T-helper 2 cell treated with Interferon-gamma antibody and Interleukin-4, amounts not matched to agents 5 μg/mL and 100 μg/mL, for 36 hours (primary cell): ENCODE data around the gene MTUS2.

Experiments
- DNase-seq: peaks from one replicate; pipeline ENCODE4 v3.0.0; 2021; ENCODE audit warnings: low spot score
- H3K27ac Mint-ChIP-seq: one replicate; pipeline ENCODE4 v1.8.0; 2021; ENCODE audit warnings: mild to moderate bottlenecking, mixed read lengths
- H3K27me3 Mint-ChIP-seq: one replicate; pipeline ENCODE4 v1.8.0; 2021; ENCODE audit warnings: low read depth, mixed read lengths
- H3K36me3 Mint-ChIP-seq: one replicate; pipeline ENCODE4 v1.8.0; 2021; ENCODE audit warnings: low read depth, mixed read lengths
- H3K4me1 Mint-ChIP-seq: one replicate; pipeline ENCODE4 v1.8.0; 2021; ENCODE audit warnings: low read depth, mixed read lengths
- H3K4me3 Mint-ChIP-seq: one replicate; pipeline ENCODE4 v1.8.0; 2022; ENCODE audit warnings: mild to moderate bottlenecking, moderate library complexity, mixed read lengths
- H3K9me3 Mint-ChIP-seq: one replicate; pipeline ENCODE4 v1.8.0; 2021; ENCODE audit warnings: mixed read lengths

The MTUS2 gene

DNA sequence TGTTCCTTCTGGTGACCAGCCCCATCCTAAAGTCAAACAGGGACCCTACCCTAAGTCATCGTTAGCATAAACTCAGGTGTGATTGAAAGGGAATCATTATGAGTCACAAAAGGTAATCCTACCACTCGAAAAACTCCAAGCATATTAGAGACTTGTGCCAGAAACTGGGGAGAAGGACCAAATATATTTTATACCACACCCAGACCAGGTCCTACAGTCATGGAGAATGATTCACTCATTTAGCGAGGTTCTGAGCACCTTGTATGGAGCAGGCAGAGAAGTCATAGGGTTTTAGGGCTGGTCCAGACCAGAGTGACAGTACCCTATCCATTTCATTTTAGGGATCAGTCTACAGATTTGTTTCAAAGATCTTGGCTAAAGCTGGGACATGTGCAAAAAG, 625.9 kb downstream of the MTUS2 start:
- H3K9me3 Mint-ChIP-seq: no peaks in the 10 kb centered on the region
- peaks cover 7% of the 10 kb centered on the region for H3K27me3 Mint-ChIP-seq
- H3K36me3 Mint-ChIP-seq: no peaks in the 10 kb centered on the region
- H3K27ac Mint-ChIP-seq: no peak overlapping the region
- H3K4me1 Mint-ChIP-seq: no peaks in the 10 kb centered on the region
- no peak for DNase-seq
- no peak overlapping the region for H3K4me3 Mint-ChIP-seq

DNA sequence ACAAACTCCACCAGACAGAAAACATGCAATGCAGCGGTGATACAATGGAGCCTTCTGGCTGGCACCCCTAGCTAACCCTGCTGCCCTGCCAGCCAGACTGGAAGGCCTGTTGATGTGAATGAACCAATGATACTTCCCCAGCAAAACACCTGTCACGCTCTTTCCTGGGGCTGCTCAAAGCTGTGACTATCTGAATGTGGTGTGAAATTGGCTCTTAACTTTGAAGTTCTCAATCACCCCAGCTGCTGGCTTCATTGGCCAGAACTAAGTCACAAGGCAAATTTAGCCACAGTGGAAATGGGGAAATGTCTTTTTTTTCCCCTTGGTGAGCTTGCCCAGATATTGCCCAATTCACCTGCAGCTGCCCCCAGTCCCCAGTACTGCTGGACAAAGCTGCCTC, 628.0 kb downstream of the MTUS2 start:
- Mint-ChIP-seq H3K9me3 (no peaks in the 10 kb centered on the region), H3K4me3 (no peak overlapping the region), H3K36me3 (no peaks in the 10 kb centered on the region), H3K27ac (no peak overlapping the region), H3K4me1 (no peaks in the 10 kb centered on the region), H3K27me3 (peaks cover 10% of the 10 kb centered on the region)
- no peak for DNase-seq

DNA sequence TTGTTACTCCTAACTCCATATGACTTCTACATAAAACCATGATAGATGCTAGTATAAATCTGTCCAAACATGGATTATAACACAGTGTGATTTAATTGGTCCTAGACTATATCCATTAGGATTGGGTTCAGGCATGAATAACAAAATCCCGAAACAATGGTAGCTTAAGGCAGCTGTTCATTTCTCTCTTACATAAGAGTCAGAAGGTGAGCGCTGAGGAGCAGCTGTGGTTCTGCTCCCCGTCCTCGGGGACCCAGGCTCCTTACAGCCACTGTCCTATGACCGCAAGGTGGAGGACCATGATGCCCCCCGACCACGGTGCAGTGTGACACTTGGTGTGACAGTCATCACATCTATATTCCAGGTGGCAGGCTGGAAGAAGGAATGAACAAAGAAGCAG, 629.6 kb downstream of the MTUS2 start:
- H3K4me1 Mint-ChIP-seq: no peaks in the 10 kb centered on the region
- H3K36me3 Mint-ChIP-seq: no peaks in the 10 kb centered on the region
- H3K27ac Mint-ChIP-seq: no peak overlapping the region
- H3K4me3 Mint-ChIP-seq: no peak overlapping the region
- DNase-seq: no peak
- peaks cover 12% of the 10 kb centered on the region for H3K27me3 Mint-ChIP-seq
- H3K9me3 Mint-ChIP-seq: no peaks in the 10 kb centered on the region

DNA sequence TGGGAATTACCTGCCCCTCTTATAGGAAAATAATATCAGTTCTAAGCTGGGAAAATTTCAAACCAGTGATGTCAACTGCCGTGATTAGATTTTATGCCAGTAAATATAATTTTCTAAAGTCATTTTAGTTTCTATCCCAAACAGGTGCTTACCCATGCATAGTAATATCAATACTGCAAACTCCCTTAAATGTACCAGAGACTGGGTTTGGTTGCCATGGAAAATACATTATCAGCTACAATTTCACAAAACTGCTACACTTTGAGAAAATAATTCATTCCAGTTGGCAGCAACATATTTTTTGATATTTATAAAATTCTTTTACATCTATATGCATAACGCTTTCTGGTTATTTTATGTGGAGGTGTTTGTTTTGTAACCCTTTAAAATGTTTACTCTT, 631.8 kb downstream of the MTUS2 start:
- Mint-ChIP-seq H3K9me3 (no peaks in the 10 kb centered on the region), H3K27ac (no peak overlapping the region), H3K4me1 (no peaks in the 10 kb centered on the region), H3K36me3 (no peaks in the 10 kb centered on the region), H3K27me3 (peaks cover 12% of the 10 kb centered on the region), H3K4me3 (no peak overlapping the region)
- DNase-seq: no peak

DNA sequence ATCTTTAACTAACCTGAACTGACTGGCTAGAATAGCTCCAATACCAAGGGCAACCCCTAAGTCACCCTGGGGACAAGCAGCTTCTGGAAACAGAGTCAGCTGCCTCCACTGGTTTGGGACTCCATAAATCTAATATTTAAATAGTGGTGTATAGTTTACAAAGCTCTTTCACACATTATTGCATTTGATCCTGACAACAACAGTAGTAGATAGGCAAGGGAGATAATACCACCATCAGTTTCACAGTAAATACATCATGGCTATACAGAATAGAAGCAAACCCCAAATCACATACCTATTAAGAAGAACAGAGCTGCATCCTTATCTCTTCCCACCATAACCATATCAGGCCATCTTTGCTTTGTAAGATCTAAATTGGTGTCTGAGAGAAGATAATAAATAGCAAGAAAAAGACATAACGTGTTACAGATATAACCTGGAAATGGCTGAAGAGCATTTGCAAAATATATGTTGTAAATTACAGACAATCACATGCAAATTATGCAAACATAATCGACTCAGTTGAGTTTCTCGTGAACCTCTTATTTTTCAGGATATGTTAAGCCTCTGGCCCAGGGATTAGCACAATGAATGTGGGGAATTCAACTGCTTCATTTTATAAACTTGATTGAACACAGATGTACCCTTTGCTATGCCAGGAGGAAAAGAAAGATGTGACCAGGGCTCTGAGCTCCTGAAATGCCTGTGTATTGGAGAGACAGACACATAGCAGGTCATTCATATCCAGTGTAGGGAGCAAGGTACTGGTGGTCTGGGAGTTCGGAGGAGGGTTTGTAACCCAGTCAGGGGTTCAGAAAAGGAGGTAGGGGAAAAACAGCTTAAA, 632.9 kb downstream of the MTUS2 start:
- Mint-ChIP-seq H3K9me3 (no peaks in the 10 kb centered on the region), H3K4me3 (no peak overlapping the region), H3K27ac (no peak overlapping the region), H3K4me1 (no peaks in the 10 kb centered on the region), H3K27me3 (peaks cover 12% of the 10 kb centered on the region), H3K36me3 (no peaks in the 10 kb centered on the region)
- DNase-seq: no peak

DNA sequence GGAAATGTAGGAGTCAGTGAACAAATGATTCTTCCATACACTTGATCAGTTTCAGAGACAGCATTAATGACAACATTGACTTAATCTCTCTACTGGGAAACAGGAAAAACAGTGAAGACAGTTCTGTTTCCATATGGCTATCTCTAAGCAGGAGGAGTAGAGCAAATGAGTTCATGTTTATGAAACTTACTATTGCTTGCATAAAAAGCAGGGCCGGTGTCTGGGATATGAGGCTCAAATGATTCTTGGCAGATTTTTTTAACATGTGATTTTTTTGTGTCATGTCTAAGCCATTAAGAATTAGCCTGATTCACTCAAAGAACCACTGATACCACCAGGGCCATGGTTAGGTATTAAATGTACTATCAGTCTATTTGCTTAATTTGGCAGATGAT, 633.5 kb downstream of the MTUS2 start:
- Mint-ChIP-seq H3K4me1 (no peaks in the 10 kb centered on the region), H3K36me3 (no peaks in the 10 kb centered on the region), H3K4me3 (no peak overlapping the region), H3K27ac (no peak overlapping the region), H3K27me3 (peaks cover 12% of the 10 kb centered on the region), H3K9me3 (no peaks in the 10 kb centered on the region)
- DNase-seq: no peak

DNA sequence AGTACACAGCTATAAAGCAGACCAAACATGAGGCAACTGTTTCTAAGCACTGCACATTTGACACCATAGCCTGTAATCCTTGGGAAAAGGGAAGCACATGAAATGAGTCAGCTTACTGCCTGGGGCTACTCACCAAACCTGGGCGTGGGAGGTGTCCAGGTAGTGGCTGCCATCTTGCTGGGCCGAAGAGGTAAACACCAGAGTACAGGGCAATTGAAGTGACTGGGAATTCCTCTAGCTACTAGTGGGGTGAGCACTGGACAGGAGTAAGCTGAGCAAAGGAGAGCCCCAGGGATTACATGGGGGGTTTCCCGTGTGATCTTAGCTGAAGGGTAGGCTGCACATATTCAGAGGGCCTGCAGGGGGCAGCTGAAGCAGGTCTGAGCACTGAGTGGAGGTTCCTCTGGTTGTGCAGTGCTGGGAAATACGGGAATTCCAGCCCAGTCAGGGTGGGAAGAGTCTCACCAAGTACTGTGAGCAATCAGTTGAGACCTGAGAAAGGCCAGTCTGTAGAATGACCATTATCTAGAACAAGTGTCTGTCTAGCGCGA, 634.9 kb downstream of the MTUS2 start:
- Mint-ChIP-seq H3K4me1 (no peaks in the 10 kb centered on the region), H3K27me3 (peaks cover 9% of the 10 kb centered on the region), H3K36me3 (no peaks in the 10 kb centered on the region), H3K9me3 (no peaks in the 10 kb centered on the region), H3K27ac (no peak overlapping the region), H3K4me3 (no peak overlapping the region)
- no peak for DNase-seq

DNA sequence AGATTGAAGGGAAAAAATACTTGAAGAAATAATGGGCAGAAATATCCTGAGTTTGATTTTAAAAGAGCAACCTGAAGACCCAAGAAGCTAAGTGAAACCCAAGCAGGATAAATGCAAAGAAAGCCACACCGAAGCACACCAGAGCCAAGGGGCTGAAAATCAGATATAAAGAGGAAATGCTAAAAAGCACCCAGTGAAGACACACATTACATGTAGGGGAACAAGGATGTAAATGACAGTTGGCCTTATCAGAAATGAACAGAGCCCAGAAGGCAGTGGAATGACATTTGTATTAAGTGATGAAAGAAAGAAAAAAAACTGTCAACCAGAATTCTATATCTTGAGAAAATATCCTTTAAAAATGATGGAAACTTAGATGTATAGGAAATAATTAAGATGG, 636.3 kb downstream of the MTUS2 start:
- H3K4me3 Mint-ChIP-seq: no peak overlapping the region
- no peaks in the 10 kb centered on the region for H3K9me3 Mint-ChIP-seq
- no peak for DNase-seq
- no peaks in the 10 kb centered on the region for H3K36me3 Mint-ChIP-seq
- H3K4me1 Mint-ChIP-seq: no peaks in the 10 kb centered on the region
- H3K27me3 Mint-ChIP-seq: peaks cover 10% of the 10 kb centered on the region
- H3K27ac Mint-ChIP-seq: no peak overlapping the region

DNA sequence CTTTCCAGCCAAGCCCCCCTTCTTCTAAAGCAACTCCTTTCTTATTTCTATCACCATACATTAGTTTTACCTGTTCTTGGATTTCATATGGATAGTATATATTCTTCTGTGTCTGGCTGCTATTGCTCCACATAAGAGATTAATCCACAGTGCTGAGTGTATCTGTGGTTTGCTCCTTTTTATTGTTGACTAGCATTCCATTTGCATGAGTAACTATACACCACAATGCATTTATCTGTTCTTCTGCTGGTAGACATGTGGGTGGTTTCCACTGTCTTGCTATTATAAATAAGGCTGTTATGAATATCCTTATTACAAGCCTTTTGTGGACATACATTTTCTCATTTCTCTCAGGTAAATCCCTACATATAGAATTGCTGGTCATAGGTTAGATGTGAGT, 637.2 kb downstream of the MTUS2 start:
- Mint-ChIP-seq H3K27me3 (peaks cover 10% of the 10 kb centered on the region), H3K4me1 (no peaks in the 10 kb centered on the region), H3K9me3 (no peaks in the 10 kb centered on the region), H3K27ac (no peak overlapping the region), H3K36me3 (no peaks in the 10 kb centered on the region), H3K4me3 (no peak overlapping the region)
- DNase-seq: no peak

DNA sequence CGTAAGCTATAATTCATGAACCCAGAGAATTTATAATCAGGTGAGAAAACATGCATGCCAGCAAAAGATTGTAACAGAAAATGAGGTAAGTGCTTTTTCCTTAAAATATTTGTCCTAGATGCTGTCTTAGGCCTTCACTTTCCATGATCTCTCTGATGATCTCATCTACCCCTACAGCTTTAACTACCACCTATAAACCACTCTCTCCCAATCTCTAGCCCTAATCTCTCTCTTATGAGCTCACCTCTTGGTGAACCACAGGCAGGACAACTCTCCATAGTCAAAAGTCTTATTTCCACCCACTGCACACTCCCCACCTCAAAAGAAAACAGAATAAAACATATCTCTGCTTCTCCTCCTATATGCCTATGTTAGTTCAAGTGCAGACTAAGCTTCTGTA, 638.3 kb downstream of the MTUS2 start:
- Mint-ChIP-seq H3K27me3 (peaks cover 5% of the 10 kb centered on the region), H3K9me3 (no peaks in the 10 kb centered on the region), H3K4me3 (no peak overlapping the region), H3K36me3 (no peaks in the 10 kb centered on the region), H3K4me1 (no peaks in the 10 kb centered on the region), H3K27ac (no peak overlapping the region)
- no peak for DNase-seq

DNA sequence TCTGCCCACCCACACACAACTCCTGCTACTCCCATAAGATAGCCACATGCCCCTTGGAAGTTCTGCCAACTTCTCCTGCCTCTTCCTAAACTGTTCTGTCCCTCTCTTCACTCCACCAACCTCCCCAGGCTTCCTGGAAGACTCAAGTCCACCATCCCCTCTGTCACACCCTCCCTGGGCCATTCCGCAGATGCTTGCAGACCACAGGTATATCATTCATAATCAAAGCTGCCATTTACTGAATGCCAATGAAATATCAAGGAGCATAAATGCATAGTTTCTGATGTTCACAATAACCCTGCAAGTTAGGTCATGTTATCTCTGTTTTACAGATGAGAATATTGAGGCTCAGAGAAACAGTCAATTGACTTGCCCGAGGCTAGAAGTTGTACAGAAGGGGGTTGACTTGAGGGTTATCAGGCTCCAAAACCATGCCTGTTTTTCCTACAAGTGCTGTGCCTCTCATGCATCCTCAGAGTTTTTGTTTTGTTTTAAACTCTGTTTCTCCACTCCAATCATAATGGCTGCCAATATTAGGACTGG, 639.7 kb downstream of the MTUS2 start:
- DNase-seq: no peak

DNA sequence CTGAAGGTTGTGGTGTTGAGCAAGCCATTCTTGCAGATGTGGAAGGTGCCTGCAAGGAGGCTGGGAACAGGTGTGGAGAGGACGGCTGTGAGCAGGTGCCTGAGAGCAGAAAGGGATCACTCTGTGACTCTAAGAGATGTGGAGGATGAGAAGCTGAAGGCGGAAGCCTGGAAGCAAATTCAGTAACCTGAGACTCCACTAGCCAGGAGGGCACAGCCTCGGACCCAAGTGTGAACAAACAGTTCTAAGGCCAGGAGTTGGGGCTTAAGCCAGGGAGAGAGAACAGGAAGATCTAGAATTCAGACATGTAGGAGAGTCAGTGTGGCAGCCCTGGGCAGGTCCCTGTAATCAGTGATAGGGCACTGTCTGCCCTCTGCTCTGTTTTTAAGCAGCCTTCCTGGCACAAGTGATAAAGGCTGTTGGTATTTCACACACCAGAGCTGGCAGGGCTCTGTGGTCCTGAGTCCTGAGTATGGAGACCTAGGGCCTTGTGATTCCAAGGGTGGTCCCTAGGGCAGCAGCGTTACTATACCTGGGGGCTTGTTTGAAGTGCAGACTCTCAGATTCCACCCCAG, 644.1 kb downstream of the MTUS2 start:
- no peak overlapping the region for H3K27ac Mint-ChIP-seq
- no peak for DNase-seq
- no peak overlapping the region for H3K4me3 Mint-ChIP-seq
- H3K4me1 Mint-ChIP-seq: no peaks in the 10 kb centered on the region
- H3K9me3 Mint-ChIP-seq: no peaks in the 10 kb centered on the region
- H3K27me3 Mint-ChIP-seq: peaks cover 2% of the 10 kb centered on the region
- H3K36me3 Mint-ChIP-seq: no peaks in the 10 kb centered on the region

More for the DNA sequence above, 639.7 kb downstream of the MTUS2 start:
- Mint-ChIP-seq H3K36me3 (no peaks in the 10 kb centered on the region), H3K9me3 (no peaks in the 10 kb centered on the region), H3K4me3 (no peak overlapping the region), H3K27me3 (peaks cover 5% of the 10 kb centered on the region), H3K27ac (no peak overlapping the region), H3K4me1 (no peaks in the 10 kb centered on the region)

DNA sequence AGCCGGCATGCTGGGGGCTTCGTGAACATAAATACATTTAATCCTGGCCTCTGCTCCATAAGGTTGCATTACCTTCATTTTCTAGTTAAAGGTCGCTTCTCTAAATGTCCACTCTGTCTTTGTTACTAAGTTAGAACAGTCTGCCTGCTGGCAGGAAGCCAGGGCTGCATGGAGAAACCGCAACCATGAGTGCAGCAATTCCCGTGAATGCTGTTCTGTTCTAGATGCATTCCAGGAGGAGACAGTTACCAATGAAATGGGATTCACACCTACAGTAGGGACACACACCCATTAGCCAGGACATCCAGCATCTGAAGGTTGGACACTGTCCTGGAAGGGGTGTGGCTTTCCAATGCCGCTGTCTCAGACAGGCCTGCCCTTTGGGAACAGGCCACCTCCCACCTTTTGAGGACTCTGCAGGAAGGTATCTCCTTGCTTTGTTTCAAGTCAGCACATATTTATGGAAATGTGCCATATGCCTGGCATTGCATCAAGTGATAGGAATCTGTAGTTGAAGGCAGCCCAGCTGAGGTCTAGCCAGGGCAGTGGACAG, 645.7 kb downstream of the MTUS2 start:
- H3K9me3 Mint-ChIP-seq: no peaks in the 10 kb centered on the region
- no peak overlapping the region for H3K4me3 Mint-ChIP-seq
- H3K27ac Mint-ChIP-seq: no peak overlapping the region
- no peaks in the 10 kb centered on the region for H3K4me1 Mint-ChIP-seq
- no peak for DNase-seq
- peaks cover 2% of the 10 kb centered on the region for H3K27me3 Mint-ChIP-seq
- no peaks in the 10 kb centered on the region for H3K36me3 Mint-ChIP-seq

DNA sequence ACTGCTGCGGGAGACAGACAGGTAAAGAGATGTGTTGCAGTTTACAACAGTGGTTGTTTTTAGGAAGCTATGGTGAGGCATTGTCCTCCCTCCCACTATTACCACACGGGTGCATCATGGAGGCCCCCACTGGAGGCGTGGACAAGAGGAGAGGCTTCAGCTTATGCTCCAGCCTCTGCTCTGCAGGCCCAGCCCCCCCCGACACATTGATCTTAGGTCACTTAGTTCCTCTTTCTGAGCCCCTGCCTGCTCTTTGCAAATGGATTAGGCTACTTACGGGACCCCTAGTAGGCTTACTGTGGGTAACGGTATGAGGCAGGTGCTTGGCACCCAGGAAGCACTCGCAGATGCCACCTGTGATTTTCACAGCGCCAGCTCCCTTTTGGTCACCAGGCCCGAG, 651.4 kb downstream of the MTUS2 start:
- Mint-ChIP-seq H3K27me3 (peaks cover under 1% of the 10 kb centered on the region), H3K4me3 (no peak overlapping the region), H3K9me3 (no peaks in the 10 kb centered on the region), H3K4me1 (no peaks in the 10 kb centered on the region), H3K36me3 (no peaks in the 10 kb centered on the region), H3K27ac (no peak overlapping the region)
- no peak for DNase-seq
